NCI-H446 (cell line): ENCODE data around the gene FOSL1.

Experiments used
- DNase-seq, 2 experiments: peaks; one replicate each; lab custom pipeline; 2025; lab: John Stamatoyannopoulos, UW

The FOSL1 gene

GRCh38 chr11:65919573-65920371 lies 19.6 kb upstream of the FOSL1 start:
- DNase-seq = no peak

GRCh38 chr11:65919141-65919572 lies 19.0 kb upstream of the FOSL1 start, which contains the start of gene DRAP1:
TSS of gene DRAP1 (plus strand) at chr11:65919426. CDS start at chr11:65919502, 76 bp downstream.
- peak; percentile 93 to 98 for DNase-seq

DNA sequence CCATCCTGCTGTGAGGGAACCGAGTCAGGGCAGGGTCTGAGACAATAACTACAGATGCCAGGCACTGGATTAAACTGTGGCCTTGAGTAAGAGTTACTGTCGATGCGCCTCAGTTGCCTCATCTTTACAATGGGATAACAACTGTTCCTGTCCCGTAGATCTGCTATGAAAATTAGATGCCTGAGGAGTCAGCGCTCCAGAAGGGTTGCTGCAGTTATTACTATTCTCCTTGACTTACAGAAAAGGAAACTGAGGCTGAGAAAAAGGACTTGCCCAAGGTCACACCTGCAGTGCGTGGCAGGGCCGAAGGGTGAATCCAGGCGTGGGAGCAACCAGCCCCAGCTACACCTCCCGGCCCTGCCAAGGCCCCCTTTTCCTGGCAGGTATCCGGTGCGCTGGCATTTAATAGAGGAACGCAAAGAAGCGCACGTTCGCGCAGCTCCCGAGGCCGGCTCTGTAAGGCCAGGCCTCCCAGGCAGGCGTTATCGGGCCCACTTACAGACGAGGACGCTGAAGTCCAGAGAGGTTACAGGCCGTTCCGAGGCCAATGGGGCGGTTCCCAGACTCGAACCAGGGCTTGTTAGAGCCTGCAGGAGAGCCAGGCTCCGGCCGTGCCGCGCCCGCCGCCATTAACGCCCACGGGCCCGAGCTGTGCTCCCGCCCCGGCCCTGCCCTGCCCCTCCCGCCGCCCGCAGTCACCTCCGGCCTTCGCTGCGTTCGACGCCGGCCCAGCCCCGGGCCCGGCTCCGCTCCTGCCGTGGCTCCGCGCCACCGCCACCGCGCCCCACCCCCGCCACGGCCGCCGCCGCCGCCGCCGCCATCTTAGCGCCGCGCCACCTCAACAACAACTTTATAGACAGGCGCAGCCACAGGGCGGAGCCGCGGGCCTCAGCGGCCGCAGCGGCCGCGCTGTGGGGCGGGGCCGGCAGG lies 18.3 kb upstream of the FOSL1 start, which contains the start of gene C11orf68:
TSS of gene C11orf68 (minus strand) at position 852 of the 930 bp plus-strand sequence. CDS start at position 821, 31 bp downstream.
- DNase-seq = no peak

- DNase-seq = no peak
These were observed 17.4 kb upstream of the FOSL1 start for GRCh38 chr11:65917434-65918210.

DNA sequence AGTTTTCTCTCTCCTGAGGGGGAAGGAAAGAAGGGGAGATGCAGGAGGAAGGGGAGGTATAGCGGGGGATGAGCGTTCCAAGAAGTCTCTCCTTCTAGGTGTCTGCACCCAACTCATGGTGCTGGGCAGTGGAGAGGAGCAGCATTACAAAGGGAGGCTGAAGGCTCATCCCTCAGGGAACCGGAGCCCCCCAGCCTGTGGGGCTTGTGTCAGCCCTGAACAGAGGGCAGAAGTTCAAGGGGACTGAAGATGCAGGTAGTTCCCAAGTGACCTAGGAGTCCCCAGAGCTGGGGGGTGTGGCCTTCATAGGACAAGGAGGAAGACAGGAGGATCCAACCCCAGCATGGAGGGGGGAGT lies 16.9 kb upstream of the FOSL1 start:
- DNase-seq = no peak

- DNase-seq = no peak
These were observed 16.2 kb upstream of the FOSL1 start for GRCh38 chr11:65916391-65916790.

- DNase-seq = peak in 1 of 2 experiments; percentile 69
These were observed 15.6 kb upstream of the FOSL1 start for GRCh38 chr11:65915821-65916251.

GRCh38 chr11:65915101-65915820 lies 15.1 kb upstream of the FOSL1 start:
- peak in 1 of 2 experiments; percentile 27 for DNase-seq

- no peak for DNase-seq
These were observed 12.7 kb upstream of the FOSL1 start for GRCh38 chr11:65912845-65913244.

DNA sequence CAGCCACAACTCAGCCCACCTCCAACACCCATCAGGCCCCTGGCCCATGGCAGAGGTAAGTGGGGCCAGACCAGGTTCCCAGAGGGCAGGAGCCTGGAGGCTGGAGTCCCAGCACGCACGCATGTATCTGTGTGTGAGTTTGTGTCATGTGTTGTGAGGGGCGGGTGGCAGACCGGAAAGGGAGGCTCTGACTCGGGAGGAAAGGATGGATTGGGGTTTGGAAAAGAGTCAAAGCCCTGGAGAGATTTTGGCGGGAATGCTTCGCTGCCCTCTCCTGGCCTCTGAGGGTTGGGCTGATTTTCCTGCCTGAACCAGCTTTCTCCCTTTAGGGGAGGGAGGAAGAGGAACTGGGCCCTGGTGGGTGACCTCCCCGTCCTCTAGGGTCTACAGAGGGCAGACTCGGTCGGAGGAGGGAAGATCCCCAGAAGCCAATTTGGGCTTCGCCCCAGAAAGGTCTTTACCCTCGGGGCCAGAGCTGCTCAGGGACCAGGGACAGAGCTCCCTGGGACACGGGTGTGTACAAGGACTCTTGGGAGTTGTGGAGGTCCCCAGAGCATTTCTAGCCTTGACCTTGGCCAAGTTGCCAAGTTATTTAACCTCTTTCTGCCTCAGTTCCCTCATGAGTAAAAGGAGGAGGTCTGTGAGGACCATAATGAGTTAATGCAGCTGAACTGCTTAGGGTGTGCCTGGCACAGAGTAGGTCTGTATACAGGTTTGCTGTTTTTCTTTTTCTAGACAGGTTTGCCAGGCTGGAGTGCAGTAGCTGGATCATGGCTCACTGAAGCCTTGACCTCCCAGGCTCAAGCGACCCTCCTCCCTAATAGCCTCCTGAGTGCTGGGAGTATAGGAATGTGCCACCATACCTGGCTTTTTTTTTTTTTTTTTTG lies 11.7 kb upstream of the FOSL1 start:
- DNase-seq = peak; percentile 48 to 76

DNA sequence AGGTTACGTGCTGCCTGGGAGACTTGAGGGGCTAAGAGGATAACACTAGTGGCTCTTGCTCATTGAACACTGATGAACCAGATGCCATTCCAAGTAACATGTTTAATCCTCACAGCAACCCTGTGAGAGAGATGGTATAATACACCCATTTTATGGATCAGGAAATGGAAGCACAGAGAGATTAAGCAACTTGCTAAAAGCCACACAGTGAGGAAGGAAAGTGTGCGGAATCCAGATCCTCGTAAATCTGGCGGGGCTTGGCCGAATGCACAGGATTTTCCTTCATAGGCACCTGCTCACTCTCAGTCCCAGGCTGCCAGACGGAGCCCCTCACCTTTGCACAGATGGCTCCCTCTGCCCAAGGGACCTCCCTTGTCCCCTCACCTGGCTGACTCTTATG lies 7.7 kb upstream of the FOSL1 start:
- DNase-seq = no peak

DNA sequence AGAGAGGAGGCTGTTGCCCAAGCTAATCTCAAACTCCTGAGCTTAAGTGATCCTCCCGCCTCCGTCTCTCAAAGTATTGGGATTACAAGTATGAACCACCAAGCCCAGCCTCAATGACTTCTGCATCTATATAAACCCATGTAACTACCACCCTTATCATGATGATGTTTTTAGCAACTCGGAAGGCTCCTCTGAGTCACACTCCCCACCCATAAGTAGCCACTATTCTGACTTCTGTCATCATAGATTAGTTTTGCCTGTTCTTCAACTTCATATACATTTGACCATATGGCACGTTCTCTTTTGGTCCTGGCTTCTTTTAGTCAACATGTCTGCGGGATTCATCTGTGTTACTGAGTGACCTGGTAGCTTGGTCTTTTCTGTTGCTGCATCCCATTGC lies 6.4 kb upstream of the FOSL1 start:
- no peak for DNase-seq

- no peak for DNase-seq
These were observed 3.5 kb upstream of the FOSL1 start for GRCh38 chr11:65903715-65904114.

GRCh38 chr11:65903068-65903481 lies 2.9 kb upstream of the FOSL1 start:
- no peak for DNase-seq

GRCh38 chr11:65900899-65901180 lies 652 bp upstream of the FOSL1 start:
- DNase-seq = no peak

- DNase-seq = no peak
These were observed 648 bp downstream of the FOSL1 start for GRCh38 chr11:65899356-65900124.

DNA sequence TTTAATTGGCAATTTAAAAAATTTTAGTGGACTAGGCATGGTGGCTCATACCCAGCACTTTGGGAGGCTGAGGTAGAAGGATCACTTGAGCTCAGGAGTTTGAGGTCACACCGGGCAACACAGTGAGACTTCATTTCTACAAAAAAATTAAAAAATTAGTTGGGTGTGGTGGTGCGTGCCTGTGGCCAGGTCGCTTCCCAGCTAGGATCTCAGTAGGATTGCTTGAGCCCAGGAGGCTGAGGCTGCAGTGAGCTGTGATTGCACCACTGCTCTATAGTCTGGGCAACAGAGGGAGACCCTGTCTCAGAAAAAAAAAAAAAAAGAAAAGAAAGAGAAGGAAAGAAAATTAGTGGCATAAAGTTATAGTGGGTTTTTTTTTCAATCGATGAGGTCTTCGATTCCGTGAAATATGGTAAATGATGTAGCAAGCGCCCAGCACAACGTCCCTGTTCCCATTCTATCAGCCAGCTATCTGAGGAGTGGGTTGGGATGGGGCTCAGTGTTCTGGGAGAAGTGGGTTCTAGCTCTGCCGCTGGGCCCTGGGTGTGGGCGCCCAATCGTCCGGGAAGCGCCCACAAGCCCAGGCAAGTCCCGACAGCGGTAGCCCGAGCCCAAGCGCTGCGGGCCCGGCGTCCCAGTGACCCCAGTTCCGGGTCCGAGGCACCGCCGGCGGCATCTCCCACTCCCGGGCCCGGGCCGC lies 1.4 kb downstream of the FOSL1 start:
- DNase-seq = no peak

DNA sequence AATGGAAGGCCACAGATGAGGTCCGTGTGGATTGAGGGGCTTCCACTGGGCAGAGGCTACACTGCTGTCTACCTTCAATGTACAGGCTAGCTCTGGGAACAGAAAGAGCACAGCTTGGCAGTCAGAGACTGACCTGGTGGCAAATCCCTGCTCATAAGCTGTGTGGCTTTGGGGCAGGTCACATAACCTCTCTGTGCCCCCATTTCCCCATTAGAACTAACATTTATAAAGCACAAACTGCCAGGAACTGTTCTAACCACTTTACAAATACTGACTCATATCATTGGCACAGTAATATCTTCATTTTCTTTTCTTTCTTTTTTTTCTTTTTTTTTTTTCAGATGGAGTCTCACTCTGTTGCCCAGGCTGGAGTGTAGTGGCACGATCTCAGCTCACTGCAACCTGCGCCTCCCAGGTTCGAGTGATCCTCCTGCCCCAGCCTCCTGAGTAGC lies 3.1 kb downstream of the FOSL1 start:
- no peak for DNase-seq
